ENCODE data around the gene ADARB1.

GRCh38 chr21:45160198-45160597, 85.8 kb downstream of the ADARB1 start:
- TF ChIP-seq POLR2AphosphoS5 (IDR thresholded peaks at IDR 0.05): no peak
- TF ChIP-seq, protein P1, sequence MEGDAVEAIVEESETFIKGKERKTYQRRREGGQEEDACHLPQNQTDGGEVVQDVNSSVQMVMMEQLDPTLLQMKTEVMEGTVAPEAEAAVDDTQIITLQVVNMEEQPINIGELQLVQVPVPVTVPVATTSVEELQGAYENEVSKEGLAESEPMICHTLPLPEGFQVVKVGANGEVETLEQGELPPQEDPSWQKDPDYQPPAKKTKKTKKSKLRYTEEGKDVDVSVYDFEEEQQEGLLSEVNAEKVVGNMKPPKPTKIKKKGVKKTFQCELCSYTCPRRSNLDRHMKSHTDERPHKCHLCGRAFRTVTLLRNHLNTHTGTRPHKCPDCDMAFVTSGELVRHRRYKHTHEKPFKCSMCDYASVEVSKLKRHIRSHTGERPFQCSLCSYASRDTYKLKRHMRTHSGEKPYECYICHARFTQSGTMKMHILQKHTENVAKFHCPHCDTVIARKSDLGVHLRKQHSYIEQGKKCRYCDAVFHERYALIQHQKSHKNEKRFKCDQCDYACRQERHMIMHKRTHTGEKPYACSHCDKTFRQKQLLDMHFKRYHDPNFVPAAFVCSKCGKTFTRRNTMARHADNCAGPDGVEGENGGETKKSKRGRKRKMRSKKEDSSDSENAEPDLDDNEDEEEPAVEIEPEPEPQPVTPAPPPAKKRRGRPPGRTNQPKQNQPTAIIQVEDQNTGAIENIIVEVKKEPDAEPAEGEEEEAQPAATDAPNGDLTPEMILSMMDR (IDR thresholded peaks at IDR 0.05): no peak
- no peak for TF ChIP-seq EP300 (IDR thresholded peaks at IDR 0.05)
- TF ChIP-seq POLR2A (IDR thresholded peaks at IDR 0.05; ENCODE audit: low read depth): no peak
